ENCODE data around the gene HIF1A.
"Not testable (repeated sequence)": the region's sequence is repeated elsewhere in the genome, so short reads cannot be mapped to it uniquely, and the experiment has no call there.

HIF1A gene

DNA sequence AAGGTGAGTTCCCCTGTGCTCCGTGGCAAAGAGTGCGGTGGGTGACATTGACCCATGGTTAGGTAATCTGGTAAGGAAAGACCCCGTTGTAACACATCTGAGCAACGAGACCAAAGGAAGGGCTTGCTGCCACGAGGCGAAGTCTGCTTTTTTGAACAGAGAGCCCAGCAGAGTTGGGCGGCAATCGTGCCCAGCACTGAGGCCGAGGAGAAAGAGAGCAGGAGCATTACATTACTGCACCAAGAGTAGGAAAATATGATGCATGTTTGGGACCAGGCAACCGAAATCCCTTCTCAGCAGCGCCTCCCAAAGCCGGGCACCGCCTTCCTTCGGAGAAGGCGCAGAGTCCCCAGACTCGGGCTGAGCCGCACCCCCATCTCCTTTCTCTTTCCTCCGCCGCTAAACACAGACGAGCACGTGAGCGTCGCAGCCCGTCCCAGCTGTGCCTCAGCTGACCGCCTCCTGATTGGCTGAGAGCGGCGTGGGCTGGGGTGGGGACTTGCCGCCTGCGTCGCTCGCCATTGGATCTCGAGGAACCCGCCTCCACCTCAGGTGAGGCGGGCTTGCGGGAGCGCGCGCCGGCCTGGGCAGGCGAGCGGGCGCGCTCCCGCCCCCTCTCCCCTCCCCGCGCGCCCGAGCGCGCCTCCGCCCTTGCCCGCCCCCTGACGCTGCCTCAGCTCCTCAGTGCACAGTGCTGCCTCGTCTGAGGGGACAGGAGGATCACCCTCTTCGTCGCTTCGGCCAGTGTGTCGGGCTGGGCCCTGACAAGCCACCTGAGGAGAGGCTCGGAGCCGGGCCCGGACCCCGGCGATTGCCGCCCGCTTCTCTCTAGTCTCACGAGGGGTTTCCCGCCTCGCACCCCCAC, at the start of gene HIF1A:
Gene HIF1A (plus strand): TSS at position 684 of the 865 bp plus-strand sequence. CDS start 292 bp downstream, outside the sequence.
- peak; percentile 92 to 99 for DNase-seq

GRCh38 chr14:61646366-61647116, 48.8 kb upstream of the HIF1A start:
- no peak for DNase-seq

DNA sequence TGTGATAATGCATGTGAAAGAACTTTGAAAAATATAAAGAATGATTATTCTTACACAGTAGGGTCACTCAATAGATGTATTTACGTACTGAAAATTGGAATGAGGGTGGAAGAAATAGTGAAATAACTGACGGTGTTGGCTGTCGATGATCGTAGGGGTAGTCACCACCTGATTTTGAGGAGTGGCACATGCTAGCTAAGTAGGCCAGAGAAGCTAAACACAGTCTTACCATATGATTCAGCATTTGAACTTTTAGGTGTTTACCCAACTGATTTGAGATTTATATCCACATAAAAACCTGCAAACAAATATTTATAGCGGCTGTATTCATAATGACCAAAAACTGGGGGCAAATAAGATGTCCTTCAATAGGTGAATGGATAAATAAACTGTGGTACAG, 47.6 kb upstream of the HIF1A start:
- no peak for DNase-seq

GRCh38 chr14:61648377-61648776, 46.9 kb upstream of the HIF1A start:
- no peak for DNase-seq

DNA sequence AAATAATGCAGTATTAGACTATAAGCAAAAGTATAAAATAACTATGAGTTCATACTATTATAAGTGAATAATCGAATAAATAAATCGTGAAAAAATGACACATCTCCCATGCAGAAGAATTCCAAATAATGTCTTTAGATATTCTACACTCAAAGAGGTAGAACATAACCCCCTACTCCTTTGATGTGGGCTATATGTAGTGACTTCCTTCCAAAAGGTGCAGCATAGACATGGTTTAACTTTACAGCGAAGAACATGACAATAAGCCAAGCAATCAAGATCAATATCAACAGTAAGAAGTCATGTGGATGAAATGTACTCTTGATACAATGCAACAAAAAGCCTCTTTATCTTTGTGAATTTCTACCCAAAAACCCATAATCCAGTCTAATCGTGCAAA, 46.0 kb upstream of the HIF1A start:
- no peak for DNase-seq

GRCh38 chr14:61651355-61651754, 44.0 kb upstream of the HIF1A start:
- no peak for DNase-seq

- DNase-seq, result no peak
Measured at GRCh38 chr14:61652526-61653262, 42.6 kb upstream of the HIF1A start.

DNA sequence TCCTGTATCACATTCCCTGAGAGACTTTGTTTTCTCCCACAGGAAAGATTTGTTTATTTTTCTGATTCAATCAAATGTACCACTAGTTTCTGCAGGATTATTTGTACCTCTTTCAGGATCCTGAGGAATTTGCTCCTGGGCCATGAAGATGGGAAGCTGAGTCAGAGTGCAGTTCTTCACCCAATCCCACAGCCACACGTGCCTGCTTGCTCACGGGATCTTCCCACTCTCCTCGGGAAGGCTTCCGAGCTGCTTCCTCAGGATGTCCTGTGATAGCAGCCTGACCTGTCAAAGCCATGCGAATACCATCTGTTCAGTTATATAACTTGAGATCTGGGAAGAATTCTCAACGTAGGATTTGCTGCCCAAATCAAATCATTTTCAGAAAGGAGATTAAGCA, 41.8 kb upstream of the HIF1A start:
- DNase-seq, result no peak

DNA sequence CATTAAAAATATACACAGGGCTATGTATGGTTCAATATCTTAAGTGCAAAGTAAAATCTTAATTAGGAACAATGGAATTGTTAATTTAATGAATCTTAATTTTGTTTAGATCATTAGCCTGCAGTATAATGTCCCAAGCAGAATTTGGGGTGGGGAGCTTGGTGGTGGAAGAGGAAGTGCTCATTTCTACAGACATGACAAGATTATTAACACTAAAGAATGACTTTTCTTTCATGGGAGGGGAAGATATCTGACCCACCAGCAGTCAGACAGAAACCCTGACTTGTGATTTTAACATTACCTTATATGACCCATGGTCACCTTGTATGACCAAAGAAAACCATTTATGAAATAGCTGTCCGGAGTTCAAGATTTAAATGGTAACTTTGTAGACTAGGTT, 41.3 kb upstream of the HIF1A start:
- no peak for DNase-seq

GRCh38 chr14:61655777-61656176, 39.5 kb upstream of the HIF1A start:
- no peak for DNase-seq

- no peak for DNase-seq
Measured at GRCh38 chr14:61656341-61656740, 39.0 kb upstream of the HIF1A start.

- DNase-seq, result not testable (repeated sequence)
Measured at GRCh38 chr14:61658111-61658510, 37.2 kb upstream of the HIF1A start.

GRCh38 chr14:61659582-61659981, 35.7 kb upstream of the HIF1A start:
- no peak for DNase-seq

DNA sequence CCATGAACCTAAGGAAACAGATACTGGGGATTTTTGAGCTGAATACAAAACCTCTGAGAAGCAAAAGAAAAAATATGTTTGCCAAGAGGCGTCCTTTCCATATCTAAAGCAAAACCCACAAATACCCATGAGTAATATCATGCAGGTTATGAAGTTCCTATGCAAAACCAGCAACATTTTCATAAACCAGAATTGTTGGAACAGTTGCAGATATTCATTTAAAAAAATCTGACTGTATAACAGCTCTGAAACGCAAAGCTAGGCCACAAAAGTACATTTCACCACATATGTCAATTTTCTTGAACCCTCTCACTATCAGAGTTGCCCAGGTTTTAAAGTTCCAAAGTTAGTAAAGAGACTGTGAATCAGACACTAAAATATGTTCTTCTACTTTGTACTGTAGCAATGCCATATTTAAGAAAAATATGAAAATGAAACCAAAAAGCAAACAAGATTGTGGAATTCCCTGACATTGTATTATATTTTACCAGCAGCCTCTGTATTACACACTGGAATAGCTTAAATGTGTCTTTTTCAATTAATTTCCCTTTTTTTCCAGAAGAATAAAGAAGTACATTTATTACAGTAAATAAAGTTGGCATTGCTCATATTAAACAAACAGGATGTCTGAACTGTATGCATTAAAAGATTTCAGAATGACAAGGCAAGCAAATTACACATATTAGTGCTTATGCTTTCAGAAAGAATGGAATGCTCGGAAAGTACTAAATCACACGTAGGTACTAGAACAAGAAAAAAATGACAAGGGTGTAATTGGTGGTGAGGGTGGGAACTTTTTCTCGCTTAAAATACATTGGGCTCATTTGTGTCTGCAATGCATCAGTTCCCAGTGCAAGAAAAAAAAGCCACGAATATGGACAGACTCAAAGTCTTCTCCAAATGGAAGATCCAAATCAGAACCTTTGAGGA, 33.6 kb upstream of the HIF1A start:
- no peak for DNase-seq

DNA sequence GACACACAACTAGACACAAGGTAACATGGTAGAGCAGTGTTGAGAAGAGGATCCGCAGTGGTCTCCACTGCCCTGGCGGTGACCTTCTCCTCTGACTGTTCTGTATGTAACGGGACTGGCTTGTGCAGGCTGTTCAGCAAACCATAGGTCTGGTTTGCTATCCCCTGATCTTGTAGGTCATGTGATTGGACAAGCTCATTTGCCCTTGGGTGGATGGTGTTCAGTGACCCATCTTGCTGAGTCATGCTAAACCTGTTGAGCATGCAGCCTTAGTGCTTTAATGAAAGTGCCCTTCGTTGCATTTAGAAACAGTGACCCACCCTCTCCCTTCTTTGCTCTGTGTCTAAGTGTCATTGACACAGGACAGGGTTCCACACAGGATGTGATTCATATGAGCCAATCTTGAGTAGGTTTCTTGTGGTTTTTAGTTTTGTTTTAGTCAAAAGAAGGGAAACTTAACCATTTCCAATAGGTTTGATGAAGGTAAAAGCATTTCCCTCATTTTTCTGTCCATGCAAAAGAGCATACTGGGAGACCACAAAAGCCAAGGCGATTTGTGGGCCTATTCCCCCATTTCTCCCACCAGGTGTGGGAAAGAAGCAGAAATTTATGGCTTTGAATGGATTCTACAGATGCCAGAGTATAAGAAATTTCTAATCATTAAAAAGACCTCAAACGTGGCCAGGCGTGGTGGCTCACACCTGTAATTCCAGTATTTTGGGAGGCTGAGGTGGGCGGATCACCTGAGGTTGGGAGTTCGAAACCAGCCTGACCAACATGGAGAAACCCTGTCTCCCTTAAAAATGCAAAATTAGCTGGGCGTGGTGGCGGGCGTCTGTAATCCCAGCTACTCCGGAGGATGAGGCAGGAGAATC, 32.6 kb upstream of the HIF1A start:
- no peak for DNase-seq

GRCh38 chr14:61663312-61663979, 31.9 kb upstream of the HIF1A start:
- no peak for DNase-seq

- no peak for DNase-seq
Measured at GRCh38 chr14:61668282-61668681, 27.0 kb upstream of the HIF1A start.

DNA sequence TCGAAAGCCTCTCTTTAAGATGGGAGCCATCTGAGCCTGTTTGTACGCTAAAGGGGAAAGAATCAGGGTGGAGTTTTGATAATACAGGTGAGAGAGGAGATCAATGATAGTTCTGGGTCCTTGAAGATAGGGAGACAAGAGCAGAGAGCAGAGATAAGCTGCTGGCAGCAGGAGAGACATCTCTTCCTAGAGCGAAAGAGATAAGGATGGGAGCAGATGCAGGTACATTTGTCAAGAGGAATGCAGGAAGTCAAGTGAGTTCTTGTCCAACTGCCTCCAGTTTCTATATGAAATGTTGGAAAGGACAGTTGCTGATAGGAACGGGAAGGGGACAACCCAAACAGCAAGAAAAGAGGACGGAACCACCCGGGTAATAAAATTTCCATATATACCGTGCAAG, 24.7 kb upstream of the HIF1A start:
- no peak for DNase-seq

GRCh38 chr14:61671082-61671481, 24.2 kb upstream of the HIF1A start:
- no peak for DNase-seq

DNA sequence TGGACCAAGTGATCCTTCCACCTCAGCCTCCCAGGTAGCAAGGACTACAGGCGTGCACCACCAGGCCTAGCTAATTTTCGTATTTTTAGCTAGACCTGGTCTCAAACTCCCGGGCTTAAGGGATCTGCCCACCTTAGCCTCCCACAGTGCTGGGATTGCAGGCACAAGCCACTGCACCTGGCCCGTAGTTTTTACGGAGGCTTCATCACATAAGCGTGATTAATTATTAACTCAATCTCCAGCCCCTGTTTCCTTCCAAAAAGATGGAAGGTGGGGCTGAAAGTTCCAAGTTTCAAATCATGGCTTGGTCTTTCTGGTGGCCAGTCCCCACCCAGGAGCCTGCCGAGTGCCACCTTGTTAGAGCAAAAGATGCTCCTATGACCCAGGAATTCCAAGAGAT, 22.5 kb upstream of the HIF1A start:
- DNase-seq, result no peak

- DNase-seq, result no peak
Measured at GRCh38 chr14:61673305-61673704, 22.0 kb upstream of the HIF1A start.

Data from NCI-H187 (cell line).